Loucy (cell line): ENCODE data around the gene SCIMP.

Experiments
- CTCF ChIP-seq: fragments of 200-600 bp; sonication (generic); conservative IDR thresholded peaks from 2 replicates; pipeline ENCODE4 v1.5.1; 2014; ENCODE audit warnings: mild to moderate bottlenecking, antibody characterized with exemption, low read length
- EZH2phosphoT487 ChIP-seq: fragments of 200-600 bp; IDR thresholded peaks from 2 replicates; pipeline ENCODE4 v1.6.1; 2018; ENCODE audit warnings: antibody characterized with exemption, mild to moderate bottlenecking, moderate library complexity, borderline replicate concordance

GRCh38 chr17:5220074-5220473 is 14.6 kb downstream of the SCIMP start:
- no peak for TF ChIP-seq CTCF
- no peak for TF ChIP-seq EZH2phosphoT487
